ENCODE data around the gene IMPA2. TPM values are rescaled to one million over a fixed set of nuclear protein-coding genes. Genes with fewer than 3 reads are reported as not detected.

The IMPA2 gene
- total and polyA plus RNA-seq, 2 of the 13 experiments (the other 11 are each of a cell fraction or from before 2014, with no cell fraction given) = 37.8 to 71.8 TPM

DNA sequence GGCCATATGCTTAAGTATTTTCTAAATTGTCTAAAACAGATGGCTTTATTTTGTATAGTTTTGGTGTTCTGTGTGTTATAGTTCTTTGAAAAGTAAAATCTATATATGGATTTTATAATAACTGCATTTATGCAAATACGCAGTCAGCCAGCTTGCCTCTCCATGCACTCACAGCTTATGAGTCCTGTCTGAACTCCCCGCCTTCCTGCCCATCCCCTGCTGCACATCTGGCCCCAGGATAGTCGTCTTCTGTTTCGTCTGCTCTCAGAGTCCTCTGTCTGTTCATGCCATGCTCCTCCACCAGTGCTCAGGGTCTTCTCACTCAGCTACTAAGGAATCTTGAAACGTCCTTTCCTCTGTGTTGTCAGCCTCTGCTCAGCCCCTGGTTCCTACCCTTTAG lies 84.1 kb downstream of the IMPA2 start (continued):
- TF ChIP-seq ZHX1 (CRISPR knock-in tag; IDR thresholded peaks at IDR 0.05; ENCODE audit: low read depth) (no peak), GATA4 (IDR thresholded peaks at IDR 0.05; ENCODE audit: borderline replicate concordance, low read depth) (no peak)
- TF ChIP-seq, protein P1, sequence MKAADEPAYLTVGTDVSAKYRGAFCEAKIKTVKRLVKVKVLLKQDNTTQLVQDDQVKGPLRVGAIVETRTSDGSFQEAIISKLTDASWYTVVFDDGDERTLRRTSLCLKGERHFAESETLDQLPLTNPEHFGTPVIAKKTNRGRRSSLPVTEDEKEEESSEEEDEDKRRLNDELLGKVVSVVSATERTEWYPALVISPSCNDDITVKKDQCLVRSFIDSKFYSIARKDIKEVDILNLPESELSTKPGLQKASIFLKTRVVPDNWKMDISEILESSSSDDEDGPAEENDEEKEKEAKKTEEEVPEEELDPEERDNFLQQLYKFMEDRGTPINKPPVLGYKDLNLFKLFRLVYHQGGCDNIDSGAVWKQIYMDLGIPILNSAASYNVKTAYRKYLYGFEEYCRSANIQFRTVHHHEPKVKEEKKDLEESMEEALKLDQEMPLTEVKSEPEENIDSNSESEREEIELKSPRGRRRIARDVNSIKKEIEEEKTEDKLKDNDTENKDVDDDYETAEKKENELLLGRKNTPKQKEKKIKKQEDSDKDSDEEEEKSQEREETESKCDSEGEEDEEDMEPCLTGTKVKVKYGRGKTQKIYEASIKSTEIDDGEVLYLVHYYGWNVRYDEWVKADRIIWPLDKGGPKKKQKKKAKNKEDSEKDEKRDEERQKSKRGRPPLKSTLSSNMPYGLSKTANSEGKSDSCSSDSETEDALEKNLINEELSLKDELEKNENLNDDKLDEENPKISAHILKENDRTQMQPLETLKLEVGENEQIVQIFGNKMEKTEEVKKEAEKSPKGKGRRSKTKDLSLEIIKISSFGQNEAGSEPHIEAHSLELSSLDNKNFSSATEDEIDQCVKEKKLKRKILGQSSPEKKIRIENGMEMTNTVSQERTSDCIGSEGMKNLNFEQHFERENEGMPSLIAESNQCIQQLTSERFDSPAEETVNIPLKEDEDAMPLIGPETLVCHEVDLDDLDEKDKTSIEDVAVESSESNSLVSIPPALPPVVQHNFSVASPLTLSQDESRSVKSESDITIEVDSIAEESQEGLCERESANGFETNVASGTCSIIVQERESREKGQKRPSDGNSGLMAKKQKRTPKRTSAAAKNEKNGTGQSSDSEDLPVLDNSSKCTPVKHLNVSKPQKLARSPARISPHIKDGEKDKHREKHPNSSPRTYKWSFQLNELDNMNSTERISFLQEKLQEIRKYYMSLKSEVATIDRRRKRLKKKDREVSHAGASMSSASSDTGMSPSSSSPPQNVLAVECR (CRISPR knock-in tag; IDR thresholded peaks at IDR 0.05; ENCODE audit: borderline replicate concordance) = no peak
- TF ChIP-seq, protein P2, sequence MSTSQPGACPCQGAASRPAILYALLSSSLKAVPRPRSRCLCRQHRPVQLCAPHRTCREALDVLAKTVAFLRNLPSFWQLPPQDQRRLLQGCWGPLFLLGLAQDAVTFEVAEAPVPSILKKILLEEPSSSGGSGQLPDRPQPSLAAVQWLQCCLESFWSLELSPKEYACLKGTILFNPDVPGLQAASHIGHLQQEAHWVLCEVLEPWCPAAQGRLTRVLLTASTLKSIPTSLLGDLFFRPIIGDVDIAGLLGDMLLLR (CRISPR knock-in tag; IDR thresholded peaks at IDR 0.05) = no peak

Measured in HepG2 (cell line).